PFSK-1 (cell line): ENCODE data around the gene TMEM181.

ENCODE experiments used
- FOXP2 ChIP-seq: optimal IDR thresholded peaks from 2 replicates; pipeline ENCODE3; 2011; ENCODE audit warnings: borderline replicate concordance, control low read depth, inconsistent platforms; ENCODE audit not compliant: insufficient read depth; ENCODE audit errors: extremely low read length, extremely low read depth
- POLR2AphosphoS5 ChIP-seq: IDR thresholded peaks from 2 replicates; pipeline ENCODE4 v1.6.1; 2012; ENCODE audit warnings: low read depth, mild to moderate bottlenecking, control low read depth, low read length, moderate library complexity
- TAF1 ChIP-seq: IDR thresholded peaks from 2 replicates; pipeline ENCODE4 v1.6.1; 2012; ENCODE audit warnings: low read length, control low read depth, borderline replicate concordance; ENCODE audit not compliant: insufficient read depth
- TF ChIP-seq, protein P1 (sequence below), 2 experiments: IDR thresholded peaks; 2 replicates each; pipeline versions ENCODE4 v1.6.1 to v1.8.0; 2011 to 2012; ENCODE audit warnings: low read depth in 2 of 2, low read length in 2 of 2, control low read depth in 1 of 2, inconsistent platforms in 1 of 2, mild to moderate bottlenecking in 1 of 2, moderate library complexity in 1 of 2; ENCODE audit not compliant: insufficient read depth in 1 of 2

DNA sequence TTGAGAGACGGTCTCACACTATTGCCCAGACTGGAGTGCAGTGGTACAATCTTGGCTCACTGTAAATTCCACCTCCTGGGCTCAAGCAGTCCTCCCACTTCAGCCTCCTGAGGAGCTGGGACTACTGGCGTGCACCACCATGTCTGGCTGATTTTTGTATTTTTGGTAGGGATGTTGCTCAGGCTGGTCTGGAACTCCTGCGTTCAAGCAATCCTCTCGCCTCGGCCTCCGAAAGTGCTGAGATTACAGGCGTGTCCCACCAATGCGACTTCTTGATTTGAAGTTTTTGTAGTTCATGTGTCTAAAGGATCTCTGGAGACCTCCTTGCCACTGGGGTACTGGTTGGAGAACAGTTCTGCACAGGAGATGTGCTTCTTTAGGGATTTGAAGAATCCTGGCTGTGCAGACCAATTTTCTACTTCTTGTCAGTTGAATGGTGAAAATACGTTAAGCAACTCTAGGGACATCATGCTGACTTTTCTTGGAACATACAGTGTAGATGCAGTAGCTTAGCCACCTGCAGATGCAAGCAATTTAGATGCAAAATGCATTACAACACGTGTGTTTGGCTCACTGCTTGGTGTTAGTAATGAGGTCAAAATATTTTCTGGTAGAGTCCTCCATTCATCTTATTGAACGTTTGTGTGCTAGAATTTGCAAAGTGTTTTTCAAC, 118.2 kb downstream of the TMEM181 start:
- TF ChIP-seq TAF1 (no peak), POLR2AphosphoS5 (no peak), FOXP2 (no peak)
- TF ChIP-seq, protein P1, sequence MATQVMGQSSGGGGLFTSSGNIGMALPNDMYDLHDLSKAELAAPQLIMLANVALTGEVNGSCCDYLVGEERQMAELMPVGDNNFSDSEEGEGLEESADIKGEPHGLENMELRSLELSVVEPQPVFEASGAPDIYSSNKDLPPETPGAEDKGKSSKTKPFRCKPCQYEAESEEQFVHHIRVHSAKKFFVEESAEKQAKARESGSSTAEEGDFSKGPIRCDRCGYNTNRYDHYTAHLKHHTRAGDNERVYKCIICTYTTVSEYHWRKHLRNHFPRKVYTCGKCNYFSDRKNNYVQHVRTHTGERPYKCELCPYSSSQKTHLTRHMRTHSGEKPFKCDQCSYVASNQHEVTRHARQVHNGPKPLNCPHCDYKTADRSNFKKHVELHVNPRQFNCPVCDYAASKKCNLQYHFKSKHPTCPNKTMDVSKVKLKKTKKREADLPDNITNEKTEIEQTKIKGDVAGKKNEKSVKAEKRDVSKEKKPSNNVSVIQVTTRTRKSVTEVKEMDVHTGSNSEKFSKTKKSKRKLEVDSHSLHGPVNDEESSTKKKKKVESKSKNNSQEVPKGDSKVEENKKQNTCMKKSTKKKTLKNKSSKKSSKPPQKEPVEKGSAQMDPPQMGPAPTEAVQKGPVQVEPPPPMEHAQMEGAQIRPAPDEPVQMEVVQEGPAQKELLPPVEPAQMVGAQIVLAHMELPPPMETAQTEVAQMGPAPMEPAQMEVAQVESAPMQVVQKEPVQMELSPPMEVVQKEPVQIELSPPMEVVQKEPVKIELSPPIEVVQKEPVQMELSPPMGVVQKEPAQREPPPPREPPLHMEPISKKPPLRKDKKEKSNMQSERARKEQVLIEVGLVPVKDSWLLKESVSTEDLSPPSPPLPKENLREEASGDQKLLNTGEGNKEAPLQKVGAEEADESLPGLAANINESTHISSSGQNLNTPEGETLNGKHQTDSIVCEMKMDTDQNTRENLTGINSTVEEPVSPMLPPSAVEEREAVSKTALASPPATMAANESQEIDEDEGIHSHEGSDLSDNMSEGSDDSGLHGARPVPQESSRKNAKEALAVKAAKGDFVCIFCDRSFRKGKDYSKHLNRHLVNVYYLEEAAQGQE (IDR thresholded peaks at IDR 0.05; ENCODE audit: insufficient read depth in 1 of 2, low read depth in 2 of 2, low read length in 2 of 2) = no peak
